Urothelium cell line (cell line): ENCODE data around the gene FREM1.
"Not testable (repeated sequence)": the region's sequence is repeated elsewhere in the genome, so short reads cannot be mapped to it uniquely, and the experiment has no call there.

Source experiments
- DNase-seq: peaks from one replicate; pipeline ENCODE4 v3.0.0; 2011; ENCODE audit warnings: low spot score, mixed read lengths
- FAIRE-seq: peaks from 2 replicates; lab custom pipeline; 2011; peaks lifted over from hg19 to GRCh38; lab: Jason Lieb, UNC

The FREM1 gene

DNA sequence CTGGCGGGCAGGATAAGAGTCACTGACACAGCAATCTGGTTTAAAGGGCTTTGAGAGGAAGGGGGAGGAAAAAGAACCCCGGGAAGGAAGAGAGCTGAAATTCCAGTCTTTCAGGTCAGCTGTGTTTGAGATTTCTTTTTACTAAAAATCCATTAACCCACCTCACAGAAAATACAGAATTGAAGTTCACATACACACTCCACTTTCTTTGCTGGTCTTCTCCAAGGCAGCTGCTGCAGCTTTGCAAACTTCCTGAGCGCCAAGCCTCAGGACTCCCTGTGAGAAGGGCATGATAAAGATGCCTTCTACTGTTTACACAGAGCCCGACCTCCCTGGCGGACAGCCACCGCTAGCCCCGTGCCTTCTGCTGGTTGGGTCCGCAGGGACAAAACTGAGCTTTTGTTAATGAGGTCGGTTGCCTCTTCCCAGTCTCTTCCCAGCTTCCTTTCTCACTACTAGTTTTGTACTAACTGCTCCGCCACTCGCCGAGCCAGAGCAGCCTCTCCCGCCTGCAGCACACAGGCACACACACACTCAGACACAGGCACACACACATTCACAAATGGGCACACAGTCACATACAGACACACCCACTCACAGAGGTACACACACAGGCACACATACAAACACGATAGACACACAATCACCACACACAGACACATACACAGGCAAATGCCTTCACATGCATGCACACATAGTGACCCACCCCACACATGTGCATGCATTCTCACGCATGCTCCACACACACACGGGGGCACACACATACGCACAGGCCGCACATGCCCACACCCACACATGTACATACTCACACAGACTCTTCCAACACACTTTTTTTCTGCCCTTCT is at the start of gene FREM1:
TSS of gene FREM1 (minus strand) at position 468 of the 845 bp plus-strand sequence. CDS start 41,451 bp downstream, outside the sequence.
- FAIRE-seq = no peak
- no peak for DNase-seq

- DNase-seq (no peak), FAIRE-seq (no peak)
Observed at GRCh38 chr9:14958989-14959388, 48.8 kb upstream of the FREM1 start.

DNA sequence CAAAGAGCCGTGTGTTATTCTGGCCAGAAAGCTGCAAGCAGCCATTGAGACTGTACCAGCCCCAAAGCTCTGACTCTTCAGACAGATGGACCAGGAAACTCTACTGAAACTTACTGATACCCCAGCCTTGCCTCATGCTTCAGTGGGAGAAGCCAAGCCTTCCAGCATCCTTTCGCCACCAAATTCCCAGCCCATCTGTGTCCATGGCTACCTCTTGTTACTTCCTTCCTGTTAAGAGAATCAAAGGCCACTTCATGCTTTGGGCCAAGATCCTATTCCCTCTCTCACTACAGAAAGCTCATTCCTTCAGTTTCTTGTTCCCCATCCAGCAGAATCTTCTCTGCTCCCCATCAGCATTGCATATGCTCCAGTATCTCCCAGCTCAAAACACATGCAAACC is 46.9 kb upstream of the FREM1 start:
- FAIRE-seq = no peak

DNA sequence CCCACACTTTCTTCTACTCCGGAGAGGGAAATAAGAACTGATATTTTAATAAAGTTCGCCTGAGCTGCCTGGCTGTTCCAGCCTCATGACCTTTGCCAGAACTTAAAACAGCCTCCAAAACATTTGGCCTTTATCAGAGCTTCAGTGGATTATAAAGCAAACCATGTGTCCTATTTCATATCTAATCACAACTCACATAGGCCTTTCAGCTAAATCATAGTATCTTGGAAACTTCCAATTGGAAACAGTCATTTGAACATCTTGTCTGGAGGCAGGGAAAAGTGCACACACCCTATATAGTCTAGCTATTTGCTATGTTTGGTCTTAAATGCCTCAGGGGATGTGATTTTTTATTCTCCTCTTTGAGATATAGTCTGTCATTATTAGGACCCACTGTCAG is 46.0 kb upstream of the FREM1 start:
- no peak for DNase-seq
- no peak for FAIRE-seq

More for the DNA sequence above, 46.9 kb upstream of the FREM1 start:
- no peak for DNase-seq

DNA sequence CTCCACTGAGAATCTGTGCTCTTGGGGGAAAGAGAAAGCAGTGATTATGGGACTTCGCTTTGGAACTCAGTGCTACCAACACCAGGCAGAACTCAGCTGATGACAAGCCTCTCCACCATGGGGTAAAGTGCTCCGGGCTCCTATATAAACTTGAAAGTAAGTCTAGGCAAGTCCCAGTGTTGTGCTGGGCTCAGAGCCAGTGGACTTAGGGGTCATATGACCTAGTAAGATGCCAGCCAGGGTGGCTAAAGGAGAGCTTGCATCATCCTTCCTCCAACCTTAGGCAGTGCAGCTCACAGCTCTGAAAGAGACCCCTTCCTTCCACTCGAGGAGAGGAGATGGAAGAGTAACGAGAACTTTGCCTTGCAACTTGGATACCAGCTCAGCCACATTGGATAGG is 35.1 kb upstream of the FREM1 start:
- FAIRE-seq (no peak), DNase-seq (no peak)

DNA sequence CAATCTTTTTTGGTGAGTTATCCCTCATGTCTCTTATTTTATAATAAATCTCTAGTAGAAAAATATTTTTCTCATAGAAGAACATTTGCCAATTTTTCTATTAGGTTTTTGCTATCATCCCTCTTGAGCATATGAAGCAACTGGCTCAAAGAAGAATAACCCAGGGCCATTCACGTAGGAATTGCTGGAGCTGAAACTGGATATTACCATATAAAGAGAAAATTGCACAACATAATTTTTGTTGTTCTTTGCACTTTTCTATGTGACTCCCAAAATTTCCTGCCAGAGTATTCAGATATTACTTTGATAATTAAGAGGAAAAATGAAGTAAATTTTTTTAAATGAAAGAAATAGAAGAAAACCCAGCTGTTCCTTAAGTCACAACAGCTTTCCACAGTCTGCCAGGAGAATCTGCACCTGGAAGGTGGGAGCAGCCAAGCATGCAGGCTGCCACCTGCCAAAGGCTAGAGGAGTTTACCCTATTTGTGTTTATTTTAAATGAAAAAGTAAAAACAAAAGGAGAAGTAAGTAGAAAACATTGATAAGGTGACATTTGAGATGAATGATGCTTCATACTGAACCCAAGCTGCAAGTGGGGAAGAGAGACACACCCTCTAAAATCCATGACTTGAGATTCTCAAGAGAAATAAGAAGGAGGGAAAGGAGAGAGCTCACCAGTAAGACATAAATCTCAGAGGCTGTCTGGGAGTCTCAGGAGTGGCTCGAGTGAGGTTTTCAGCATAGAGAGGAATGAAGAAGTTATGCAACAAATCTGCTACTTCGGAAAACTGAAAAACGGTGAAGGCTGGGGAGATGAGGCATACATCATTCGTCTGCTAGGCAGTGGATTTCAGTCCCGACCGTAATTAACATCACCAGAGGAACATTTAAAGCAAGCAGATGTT is 31.5 kb upstream of the FREM1 start:
- FAIRE-seq (no peak), DNase-seq (no peak)

DNA sequence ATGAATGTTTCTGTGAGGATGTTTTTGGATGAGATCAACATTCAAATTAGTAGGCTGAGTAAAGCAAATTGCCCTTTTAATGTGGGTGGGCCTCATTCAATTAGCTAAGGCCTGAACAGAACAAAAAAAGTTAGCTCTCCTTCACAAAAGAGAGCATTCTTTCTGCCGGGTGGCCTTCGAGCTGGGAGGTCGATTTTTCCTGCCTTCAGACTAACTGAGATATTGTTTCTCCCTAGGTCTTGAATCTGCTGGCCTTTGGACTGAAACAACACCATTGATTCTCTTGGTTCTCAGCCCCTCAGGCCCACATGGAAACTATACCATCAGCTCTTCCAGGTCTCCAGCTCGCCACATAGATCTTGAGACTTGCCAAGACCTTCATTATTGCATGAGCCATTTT is 29.1 kb upstream of the FREM1 start:
- no peak for FAIRE-seq
- DNase-seq = no peak

DNA sequence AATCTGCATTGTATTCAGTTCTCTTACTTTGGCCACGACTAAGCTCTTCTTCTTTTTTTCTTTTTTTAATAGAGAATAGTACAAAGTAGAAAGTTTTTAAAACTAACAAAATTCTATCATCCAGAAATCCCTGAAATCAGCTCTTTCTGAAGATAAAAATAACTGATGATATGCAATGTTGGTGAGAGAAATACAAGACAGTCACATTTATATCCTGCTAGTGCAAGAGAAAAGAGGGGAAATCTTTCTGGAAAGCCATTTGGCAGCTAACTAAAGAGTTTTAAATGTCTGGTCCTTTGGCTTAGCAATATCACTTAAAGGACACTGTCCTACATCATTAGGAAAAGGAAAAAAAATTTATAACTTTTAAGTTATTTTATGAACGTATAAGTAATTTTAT is 27.0 kb upstream of the FREM1 start:
- no peak for FAIRE-seq
- DNase-seq = no peak

- DNase-seq = no peak
- no peak for FAIRE-seq
Observed at GRCh38 chr9:14936491-14936890, 26.3 kb upstream of the FREM1 start.

DNA sequence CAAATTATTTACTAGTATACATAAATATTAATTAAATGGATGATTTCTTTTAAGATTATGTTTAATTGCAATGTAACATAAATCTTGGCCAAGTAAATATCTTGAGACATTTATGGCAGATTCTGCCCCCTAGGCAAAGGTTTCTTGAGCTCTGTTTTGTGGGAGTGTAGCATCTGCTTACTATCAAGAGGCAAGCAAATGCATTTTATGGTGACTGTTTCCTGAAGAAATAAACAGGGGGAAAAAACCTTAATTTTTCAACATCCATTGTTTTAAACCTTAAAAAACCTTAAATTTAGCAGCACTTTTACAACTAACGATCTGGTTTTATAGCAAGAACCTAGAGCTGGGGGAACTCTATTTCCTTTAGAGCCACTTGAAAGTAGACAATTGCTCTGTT is 25.7 kb upstream of the FREM1 start:
- FAIRE-seq (no peak), DNase-seq (no peak)

GRCh38 chr9:14935106-14935751 is 25.0 kb upstream of the FREM1 start:
- no peak for FAIRE-seq
- no peak for DNase-seq

GRCh38 chr9:14932641-14933040 is 22.4 kb upstream of the FREM1 start:
- FAIRE-seq = no peak

GRCh38 chr9:14932231-14932630 is 22.0 kb upstream of the FREM1 start:
- FAIRE-seq (no peak), DNase-seq (no peak)

More at GRCh38 chr9:14932641-14933040, 22.4 kb upstream of the FREM1 start:
- no peak for DNase-seq

DNA sequence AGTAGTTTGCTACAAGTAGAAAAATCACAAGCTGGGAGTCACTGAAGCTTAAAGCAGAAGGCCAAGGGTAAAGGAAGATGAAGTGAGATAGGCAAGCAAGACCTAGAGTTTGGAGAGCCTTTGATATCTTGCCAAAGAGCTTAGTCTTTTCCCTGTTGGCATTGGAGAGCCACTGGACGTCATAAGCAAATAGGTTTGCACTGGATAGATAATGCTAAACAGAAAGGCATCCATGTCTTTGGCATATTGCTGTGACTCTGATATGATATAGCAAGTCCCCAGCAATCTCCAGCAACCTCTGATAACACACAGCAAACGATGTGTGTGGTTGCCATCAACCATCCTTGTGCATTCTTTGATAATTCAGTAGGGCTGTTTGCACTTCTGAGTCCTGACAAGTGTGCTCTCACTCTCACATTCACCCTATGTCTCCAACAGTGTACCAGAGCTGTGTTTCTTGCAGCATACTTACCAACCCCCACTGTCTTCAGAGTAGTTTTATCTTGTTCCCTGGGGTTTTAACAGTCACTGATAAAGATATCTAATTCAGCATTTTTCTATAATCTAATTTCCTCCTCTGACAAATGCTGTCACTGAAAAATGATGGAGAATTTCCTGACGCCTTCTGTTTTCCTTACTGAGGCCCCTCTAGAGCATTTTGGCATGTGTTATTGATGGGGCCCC is 16.9 kb upstream of the FREM1 start:
- FAIRE-seq (no peak), DNase-seq (no peak)

GRCh38 chr9:14924230-14925219 is 14.3 kb upstream of the FREM1 start:
- no peak for DNase-seq

DNA sequence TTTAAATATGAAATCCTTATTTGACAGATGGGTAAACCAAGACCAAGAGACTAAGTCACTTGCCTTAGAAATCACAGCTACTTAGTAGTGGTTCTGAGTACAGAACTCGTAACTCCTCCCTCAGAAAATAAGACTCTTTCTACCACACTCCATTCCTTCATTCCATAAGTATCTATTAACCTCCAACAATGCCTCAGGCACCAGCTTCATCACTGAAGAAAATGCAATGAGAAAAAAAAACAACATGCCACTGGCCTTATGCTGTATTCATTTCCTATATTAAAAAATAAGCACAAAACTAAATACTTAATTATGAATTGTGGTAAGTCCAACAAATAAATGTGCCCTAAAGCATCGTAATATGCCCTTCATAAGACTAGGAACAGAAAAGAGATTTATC is 13.5 kb upstream of the FREM1 start:
- no peak for FAIRE-seq

More at GRCh38 chr9:14924230-14925219, 14.3 kb upstream of the FREM1 start:
- no peak for FAIRE-seq

DNA sequence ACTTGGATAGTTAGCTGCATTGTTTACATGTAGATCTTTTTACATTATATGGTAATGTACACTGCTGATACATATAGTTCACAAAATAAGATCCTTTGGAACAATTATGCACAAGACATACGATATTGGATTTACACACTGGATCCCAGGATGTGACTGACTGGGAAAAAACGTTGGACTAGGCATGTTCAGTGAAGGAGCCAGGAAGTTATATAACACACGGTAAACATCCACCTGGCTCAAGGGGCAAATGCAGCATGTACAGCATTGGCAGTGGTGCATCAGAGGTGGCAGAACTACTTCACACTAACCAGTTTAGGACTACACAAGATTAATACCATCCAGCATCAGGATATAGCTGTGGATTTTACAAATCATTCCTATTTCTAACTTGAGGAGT is 10.6 kb upstream of the FREM1 start:
- DNase-seq, FAIRE-seq: not testable (repeated sequence)

More for the DNA sequence above, 13.5 kb upstream of the FREM1 start:
- no peak for DNase-seq

DNA sequence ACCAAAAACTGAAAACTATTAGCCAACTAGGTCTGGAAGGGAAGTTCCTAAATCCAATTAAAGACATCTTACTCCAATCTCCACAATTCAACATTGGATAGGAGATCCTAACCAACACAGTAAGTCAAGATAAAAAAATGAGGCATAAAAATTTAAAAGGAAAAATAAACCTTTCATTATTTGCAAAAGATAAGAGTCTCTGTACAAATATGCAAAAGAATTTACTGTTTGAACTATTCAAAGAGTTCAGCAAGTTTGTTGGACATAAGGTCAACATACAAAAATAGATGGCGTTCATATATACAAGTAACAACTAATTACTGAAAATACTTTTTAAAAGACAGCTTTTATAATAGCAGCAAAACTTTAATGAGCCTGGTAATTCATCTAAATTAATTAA is 3.1 kb upstream of the FREM1 start:
- DNase-seq = no peak
- no peak for FAIRE-seq

DNA sequence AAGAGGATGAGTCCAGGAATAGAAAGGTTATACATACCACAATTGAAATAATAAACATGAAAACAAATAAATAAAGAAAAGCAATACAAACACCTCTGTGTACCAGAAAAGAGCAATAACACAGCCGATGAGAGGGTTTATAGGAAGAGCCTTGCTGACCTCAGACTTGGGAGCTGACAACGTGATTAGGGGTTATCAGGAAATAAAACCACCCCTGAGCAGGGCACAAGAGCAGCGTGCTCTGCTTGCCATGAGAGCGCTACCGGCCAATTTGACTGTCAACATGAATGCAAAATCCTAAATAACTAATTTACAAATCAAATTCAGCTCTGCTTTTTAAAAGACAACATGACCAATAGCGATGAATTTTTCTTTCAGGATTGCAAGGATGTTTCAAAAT is 2.6 kb upstream of the FREM1 start:
- FAIRE-seq (no peak), DNase-seq (no peak)
